Ovary (tissue), 3 donors: ENCODE results near the gene DEFB112.

Experiments used
- CTCF ChIP-seq, 3 donors: fragments of 450-650 bp in 2 of 3; fragments of 200-600 bp in 1 of 3; IDR thresholded peaks; one replicate each; pipeline versions ENCODE4 v1.5.1 to v1.8.0; 2016 to 2022; ENCODE audit warnings: antibody characterized with exemption in 3 of 3, mild to moderate bottlenecking in 1 of 3
- POLR2A ChIP-seq: fragments of 450-650 bp; IDR thresholded peaks from one replicate; pipeline ENCODE4 v1.6.1; 2017; ENCODE audit warnings: antibody characterized with exemption, mild to moderate bottlenecking, moderate library complexity
- donor health status: DM: no; HTN: no; CAD: no.

- TF ChIP-seq CTCF (IDR thresholded peaks at IDR 0.05) (no peak), POLR2A (no peak)
Measured at GRCh38 chr6:50087231-50087954, 37.7 kb upstream of the DEFB112 start.
